Activated T-helper 9 cell treated with anti-CD3 and anti-CD28 coated beads, Interleukin-2, amount 50 U/mL, for 16 hours (primary cell): ENCODE results near the gene IRAK4.
"Not testable (repeated sequence)": the region's sequence is repeated elsewhere in the genome, so short reads cannot be mapped to it uniquely, and the experiment has no call there.

Source experiments
- DNase-seq: peaks from one replicate; pipeline ENCODE4 v3.0.0-alpha.2; 2020; ENCODE audit warnings: low read depth

The IRAK4 gene

DNA sequence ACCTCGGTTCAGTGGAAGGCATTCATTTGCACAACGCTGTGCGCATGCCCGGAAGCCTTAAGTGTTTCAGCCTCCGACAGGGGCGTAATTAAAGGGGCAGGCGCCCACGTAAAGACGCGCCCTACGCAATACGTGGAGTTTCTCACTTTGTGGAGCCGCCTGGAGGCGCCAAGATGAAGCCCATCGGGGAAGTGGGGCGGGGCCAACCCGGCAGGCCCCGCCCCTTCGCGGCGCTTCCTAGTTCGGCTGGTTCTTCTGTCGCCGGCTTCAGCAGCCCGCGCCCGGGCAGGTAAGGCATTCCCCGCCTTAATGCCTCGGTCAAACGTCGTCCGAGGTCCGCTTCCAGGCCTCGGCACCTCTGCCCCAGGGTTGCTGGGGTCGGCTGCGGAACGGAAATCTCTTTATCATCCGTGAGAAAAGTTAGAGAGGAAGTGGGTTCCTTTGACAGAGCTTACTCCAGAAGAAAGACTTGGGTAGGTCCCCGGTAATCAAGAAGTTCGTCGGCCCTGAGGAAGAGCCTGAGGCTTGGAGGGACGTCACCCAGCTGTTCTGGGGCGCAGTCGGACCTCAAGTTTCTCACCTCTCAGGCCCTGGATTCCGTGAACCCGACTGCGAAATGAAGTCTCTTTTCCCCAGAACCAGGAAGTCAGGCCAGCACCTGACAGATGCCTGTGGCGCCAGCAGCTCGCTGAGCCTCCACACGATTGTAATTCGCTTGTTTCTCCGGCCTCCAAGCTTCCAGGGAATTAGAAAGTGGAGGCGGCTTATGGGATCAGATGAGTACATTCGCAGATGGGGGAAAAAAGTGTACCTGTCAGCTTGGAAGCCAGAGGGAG lies at the start of gene IRAK4, which contains the start of gene PUS7L:
Gene IRAK4, plus strand, starts transcription at position 224 of the 836 bp plus-strand sequence. CDS start 9,161 bp downstream, outside the sequence.
Gene PUS7L, minus strand, starts transcription at position 63 of the 836 bp plus-strand sequence. CDS start 3,545 bp downstream, outside the sequence.
- peak; percentile 92 for DNase-seq

DNA sequence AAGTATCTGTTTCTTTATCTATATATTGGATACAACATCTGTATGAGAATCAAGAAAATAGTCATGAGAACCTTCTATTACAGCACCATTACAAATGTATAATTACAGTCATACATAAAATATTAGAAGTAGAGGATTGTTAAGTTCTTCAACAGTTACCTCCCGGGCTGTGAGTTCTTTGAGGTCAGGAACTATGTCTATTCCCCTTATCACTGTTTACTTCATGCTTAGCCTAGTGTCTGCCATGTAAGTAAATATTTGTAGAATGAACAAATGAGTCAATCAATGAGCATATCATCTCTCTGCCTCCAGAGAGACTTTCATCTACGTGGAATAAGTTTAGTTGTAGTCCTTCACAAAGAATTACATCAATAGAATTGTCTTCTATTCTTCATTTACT lies 47.4 kb upstream of the IRAK4 start:
- DNase-seq: no peak

DNA sequence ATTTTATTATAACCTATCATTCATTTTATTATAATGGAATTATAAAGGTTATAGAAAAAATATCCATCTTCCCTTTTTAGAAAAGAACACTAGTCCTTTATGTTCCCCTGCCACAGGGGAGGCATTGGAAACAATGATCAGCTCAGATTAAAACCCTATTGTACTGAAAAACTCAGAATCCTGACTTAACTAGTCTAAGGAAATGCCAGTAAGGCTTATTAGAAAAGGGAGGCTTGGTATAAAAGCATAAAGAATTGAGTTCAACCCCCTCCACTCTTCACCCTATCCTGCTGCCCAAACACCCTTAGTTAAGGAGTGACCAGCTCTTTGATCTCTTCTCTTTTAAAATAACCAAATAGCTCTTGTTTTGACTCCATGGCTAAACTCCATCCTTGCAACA lies 36.1 kb upstream of the IRAK4 start:
- no peak for DNase-seq

DNA sequence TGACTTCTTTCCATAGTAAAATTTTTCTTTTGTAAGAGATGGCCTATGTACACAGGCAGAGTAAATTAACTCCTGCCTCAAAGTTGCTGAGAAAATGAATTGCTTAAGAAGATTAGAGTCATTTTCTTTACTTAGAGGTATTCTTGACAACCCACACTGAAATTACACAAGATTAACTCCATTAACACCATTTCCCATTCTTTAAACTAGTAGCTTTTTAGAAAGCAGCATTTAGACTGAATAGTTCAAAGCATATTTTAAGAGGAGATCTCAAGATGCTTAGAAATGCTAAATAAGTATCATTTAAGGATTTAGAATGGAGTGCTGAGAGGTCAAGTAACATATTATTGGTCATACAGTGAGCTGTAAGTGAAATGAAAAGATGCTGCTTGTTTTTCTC lies 35.6 kb upstream of the IRAK4 start:
- no peak for DNase-seq

DNA sequence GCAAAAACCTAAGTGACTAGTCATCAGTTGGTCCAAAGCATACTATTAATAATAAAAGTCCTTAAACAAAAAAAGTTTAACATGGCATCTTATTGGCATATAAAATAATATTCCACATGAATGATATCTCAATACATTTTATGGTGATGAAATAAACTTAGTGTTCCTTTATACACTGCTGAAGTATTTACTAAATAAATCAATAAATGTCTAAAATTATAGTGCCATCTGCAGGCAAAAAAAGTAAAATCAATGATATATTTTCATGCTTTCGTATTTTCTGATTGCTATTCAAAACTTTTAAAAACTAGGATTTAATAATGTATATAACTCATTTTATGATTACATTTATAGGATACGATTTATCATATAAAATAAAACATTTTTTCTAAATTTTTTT lies 30.6 kb upstream of the IRAK4 start:
- no peak for DNase-seq

DNA sequence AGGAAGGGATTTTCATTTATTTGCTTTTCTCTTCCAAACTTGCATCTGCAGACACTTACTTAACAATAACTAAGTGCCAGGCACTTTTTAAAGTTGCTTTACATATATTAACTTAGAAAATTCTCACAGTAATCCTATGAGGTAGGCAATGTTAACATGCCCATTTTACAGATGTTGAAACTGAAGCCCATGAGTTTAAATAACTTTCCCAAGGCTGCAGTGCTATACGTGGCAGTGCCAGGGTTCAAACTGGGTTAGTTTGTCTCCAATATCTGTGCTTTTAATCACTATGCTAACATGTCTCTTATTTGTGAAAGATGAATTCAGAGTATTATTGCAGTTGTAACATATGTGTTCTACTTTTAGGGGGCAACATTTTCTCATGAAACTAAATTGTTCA lies 30.1 kb upstream of the IRAK4 start:
- DNase-seq: no peak

DNA sequence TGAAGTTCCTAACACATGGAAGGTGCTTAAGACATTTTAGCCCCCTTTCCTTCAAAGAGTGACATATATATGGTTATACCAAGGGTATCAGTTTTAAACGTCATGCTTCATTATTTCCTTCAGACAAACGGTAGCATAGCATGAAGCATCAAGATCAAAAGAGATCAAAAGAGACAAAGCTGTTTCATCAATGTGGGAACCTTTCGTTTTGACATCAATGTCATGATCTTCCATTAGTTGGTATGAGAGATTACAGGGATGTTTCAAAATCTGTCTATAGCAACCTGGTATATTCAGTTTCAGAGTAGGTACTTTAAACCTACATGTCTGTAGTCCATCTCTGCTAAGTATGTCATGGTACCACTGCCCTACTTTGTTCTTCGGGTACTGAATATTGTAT lies 28.5 kb upstream of the IRAK4 start:
- DNase-seq: no peak

DNA sequence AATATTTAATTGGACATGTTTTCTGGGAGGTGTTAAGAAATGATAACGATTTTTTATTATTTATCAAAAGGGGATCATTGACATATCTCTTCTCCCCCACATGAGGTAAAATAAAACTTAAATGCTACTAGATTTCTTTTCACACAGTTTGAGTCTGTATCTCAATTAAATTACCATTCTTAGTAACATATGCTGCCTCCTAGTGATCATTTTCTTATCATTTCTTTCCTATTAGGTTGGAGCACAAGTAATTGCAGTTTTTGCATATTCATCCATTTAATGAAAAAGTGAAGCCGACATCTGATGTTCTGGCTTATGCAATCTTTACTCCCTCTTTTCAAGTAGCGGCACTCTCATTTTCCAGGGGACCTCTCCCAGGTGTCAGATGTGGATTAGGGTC lies 25.1 kb upstream of the IRAK4 start:
- no peak for DNase-seq

DNA sequence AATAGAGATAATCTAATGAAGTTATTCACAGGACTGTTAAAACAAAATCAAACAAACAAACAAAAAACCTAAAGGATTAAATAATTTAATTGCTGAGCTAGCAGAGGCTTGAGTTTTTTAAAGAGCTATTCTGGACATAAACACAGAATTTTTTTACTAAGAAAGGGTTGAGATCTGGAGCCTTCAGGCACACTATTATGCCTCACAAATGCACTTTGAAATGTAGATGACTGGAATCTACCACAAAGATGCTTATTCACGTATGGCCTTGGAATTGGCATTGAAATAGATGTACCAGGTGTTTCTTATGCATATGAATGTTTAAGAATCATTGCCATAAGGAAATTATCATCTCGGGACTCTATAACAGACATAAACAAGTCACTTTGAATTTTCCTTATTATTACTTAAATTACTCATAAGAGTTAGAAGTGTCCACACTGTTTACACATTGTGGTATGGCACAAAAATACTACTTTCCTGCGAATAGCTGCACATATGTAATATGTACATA lies 21.8 kb upstream of the IRAK4 start:
- DNase-seq: no peak

DNA sequence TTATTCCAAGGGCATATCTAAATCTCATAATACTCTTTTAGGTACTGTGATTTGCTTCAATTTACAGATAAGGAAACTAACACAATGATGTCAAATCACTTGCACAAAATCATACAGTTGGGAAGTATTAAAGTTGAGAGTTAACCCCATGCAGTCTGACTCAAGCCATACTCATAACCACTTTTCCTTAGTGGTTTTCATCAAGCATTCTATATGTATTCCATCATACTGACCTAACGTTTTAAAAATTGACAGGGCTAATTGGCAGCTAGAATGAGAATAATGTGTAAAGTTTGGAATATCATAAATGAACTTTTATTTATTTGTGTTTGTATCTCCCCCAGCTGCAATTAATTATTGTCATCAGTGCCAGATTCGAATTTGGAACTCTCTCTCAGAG lies 21.1 kb upstream of the IRAK4 start:
- no peak for DNase-seq

DNA sequence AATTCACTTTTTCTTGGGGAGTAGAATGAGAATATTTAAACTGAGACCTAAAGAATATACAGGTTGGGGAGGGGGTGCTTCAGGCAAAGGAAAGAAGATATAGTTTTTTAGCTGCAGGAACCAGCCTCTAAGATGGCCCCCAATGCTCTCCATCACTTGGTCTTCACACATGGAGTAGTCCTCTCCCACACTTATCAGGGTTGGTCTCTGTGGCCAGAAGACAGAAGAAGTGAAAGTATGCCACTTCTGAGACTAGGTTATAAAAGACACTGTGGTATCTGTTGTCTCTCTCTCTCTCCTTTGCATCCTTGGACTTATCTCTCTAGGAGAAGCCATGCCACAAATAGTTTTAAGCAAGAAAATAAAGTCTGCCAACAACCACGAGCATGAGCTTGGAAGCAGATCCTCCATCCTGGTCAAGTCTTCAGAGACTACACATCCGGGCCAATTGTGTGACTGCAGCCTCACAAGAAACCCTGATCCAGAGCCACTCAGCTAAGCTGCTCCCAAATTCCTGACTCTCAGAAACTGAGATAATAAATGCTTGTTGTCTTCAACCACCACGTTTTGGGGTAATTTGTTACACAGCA lies 18.1 kb upstream of the IRAK4 start:
- no peak for DNase-seq

DNA sequence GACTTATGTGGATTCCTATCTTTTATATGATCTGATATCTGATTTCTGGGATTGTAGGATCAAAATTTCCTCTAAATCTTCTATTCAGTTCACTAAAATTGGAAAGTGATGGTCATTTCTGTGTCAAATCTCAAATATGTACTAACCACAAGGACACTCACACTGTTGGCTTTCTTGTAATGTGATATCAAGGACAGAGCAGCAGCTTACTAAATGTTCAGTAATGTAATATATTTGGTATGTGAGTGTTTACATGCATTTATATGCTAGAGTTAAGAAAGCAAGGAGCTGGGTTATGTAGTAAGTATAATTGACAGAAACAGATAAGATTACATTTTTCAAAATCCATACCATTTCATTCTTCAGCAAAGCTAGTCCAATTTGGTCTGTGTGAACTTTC lies 16.6 kb upstream of the IRAK4 start:
- no peak for DNase-seq

DNA sequence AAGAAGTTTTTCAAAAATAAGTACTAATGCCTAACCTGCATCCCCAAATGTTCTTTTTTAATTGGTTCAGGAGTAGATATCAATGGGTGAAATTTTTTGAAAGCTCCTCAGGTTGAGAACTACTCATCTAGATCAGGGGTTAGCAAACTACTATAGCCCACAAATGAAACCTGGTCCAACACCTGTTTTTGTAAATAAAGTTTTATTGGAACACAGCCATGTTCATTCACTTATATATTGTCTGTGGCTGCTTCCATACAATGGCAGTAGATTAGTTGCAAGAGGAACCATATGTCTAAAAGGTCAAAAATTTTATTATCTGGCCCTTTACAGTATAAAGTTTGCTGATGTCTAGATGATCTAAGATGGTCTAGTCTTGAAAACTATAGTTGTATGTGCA lies 13.9 kb upstream of the IRAK4 start:
- no peak for DNase-seq

DNA sequence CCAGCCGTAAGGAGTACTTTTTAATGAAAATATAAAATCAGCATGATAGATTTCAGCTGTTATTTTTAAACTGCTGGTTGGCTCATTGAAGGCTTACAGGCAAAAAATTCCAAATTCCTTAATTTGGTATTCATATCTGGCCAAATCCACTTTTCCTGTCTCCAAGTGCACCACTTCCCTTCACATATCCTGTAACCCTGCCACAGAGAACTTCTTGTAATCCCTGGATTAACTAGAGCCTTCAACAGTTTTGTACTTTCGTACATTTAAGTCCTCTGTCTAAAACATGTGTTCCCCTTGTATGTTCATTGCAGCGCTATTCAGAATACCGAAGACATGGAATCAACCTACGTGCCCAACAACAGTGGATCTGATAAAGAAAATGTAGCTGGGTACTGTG lies 9.7 kb upstream of the IRAK4 start:
- DNase-seq: no peak

DNA sequence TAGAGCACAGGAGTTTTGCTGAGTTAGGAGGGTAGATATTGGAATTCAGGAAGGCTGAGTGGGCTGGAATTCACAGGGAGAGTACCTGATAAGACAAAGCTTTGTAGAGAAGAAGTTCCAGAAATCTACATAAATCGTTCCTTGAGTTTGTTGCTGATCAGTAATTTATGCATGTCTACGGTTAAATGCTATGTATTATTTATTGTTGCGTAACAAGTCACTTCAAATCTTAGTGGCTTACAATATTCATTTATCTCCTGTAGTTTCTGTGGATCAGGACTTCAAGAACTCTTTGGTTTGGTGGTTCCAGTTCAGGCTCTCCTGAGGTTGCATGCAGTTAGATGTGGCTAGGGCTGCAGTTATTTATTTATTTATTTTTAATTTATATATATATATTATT lies 7.9 kb upstream of the IRAK4 start:
- DNase-seq: no peak

DNA sequence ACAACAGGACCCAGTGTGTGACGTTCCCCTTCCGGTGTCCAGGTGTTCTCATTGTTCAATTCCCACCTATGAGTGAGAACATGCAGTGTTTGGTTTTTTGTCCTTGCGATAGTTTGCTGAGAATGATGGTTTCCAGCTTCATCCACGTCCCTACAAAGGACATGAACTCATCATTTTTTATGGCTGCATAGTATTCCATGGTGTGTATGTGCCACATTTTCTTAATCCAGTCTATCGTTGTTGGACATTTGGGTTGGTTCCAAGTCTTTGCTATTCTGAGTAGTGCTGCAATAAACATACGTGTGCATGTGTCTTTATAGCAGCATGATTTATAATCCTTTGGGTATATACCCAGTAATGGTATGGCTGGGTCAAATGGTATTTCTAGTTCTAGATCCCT lies 7.4 kb upstream of the IRAK4 start:
- DNase-seq: not testable (repeated sequence)

DNA sequence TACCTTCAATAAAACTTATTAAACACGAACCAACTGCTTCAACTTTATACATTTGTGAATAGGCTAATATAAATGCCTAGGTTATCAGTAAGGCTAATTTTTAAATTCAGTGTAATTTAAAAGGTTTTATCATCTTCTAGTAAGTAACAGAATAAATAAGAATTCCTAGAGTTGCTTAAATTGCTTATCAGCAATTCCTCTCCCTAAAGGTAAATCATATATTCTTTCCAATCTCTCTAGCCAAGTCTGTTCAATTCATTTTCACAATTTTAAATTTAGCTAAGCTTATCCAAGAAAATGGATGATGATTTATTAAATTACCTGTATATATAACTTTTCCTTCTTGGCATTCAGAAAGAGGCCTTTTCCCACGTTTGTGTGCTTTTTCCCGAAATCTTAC lies 4.7 kb upstream of the IRAK4 start:
- DNase-seq: no peak

DNA sequence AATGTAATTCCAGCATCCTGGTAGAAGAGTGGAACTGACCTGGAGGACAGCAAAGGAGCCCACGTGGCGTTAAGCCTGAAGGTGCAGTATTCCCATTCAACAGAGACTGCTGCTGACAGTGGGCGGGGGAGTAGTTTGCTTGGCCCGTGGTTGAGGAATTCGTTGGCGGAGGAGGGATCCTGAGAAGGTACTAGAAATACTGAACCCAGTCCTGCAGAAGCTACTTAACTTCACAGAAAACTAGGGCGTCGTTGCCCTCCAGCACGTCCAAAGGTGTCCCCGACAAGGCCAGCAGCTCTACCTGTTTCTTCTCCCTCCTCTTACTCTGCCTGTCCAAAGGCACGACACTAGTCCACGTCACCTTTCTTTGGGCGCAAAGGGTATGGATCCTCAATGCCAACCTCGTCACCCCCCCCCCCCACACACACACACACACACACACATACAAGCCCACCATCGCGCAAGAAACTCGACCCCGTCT lies 464 bp upstream of the IRAK4 start:
- peak; percentile 7 for DNase-seq

DNA sequence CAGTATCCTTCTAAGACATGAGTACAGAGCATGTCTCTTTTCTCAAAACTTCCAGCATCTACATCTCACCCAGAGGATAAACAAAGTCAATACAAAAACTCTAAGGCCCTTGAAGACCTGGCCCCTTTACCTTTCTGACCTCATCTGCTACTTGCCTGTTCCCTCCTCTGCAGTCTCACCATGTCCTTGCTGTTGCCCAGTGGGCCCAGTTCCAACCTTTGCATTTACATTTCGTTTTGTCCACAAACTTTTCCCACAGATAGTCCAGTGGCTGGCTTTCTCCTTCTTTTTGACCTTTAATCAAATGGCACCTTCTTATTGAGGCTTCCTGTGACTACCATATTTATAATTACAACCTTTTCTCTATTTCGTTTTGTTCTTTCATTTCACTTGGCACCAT lies 1.6 kb downstream of the IRAK4 start:
- DNase-seq: no peak

DNA sequence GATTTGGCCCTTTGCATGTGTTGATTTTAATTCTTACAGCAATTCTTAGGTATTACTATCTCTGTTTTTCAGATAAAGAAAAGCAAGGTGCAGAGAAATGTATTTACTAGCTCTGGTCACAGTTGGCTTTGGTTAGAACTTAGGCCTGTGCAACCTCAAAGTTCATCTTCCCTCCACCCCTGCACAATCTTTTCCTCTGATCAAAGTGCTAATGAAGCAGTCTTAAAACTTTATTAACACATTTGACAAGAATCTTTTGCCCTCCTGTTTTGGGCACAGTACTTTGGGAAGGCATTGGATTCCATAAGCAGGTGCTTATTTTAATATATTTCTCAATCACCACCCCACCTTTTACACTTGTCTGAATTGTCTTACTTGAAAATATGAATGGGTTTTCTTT lies 2.7 kb downstream of the IRAK4 start:
- DNase-seq: no peak

DNA sequence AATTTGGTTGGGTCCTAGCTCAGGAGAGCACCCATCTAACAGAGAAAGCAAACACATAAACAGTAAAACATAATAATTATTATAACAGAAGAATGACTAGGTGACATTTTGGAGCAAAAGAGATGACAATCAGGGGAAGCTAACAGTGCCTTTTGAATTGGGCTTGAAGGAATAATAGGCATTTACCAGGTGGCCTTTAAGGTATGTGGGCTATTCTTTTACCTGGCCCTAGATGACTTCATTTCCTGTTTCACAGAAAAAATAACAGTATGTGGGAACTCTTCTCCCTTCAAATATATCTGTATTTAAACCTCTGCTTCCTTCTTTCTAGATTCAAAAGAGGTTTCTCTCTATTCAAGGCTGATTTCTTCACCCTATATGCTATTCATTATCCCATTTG lies 3.8 kb downstream of the IRAK4 start:
- DNase-seq: no peak

DNA sequence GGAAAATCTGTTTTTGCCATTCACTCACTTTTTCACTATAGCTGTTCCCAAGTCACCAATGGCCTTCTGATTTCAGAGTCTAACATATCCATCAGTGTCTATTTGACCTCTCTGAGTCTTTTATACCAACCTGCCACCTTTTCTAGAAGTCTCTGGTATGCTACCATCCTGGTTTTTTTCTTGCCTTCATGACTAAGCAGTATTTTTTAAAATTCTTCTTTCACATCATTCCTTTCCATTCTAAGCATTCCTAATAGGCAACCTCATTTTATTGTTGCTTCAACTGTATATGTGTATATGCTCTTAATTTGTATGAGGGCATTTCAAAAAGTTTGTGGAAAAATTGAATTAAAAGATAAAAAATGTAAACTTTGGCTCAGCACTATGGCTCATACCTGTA lies 5.0 kb downstream of the IRAK4 start:
- no peak for DNase-seq

DNA sequence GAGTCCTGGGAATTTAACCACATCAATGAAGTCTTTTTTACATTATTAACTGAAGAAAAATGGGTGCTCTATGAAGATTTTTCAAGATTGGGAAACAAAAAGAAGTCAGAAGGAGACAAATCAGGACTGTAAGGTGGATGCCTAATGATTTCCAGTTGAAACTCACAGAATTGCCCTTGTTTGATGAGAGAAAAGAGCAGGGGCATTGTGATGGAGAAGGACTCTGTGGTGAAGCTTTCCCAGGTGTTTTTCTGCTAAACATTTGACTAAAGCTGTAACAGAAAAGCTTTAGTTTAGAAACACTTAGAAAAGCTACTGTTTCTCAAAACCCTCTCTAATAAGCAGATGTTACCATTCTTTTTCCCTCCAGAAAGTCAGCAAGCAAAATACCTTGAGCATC lies 5.8 kb downstream of the IRAK4 start:
- no peak for DNase-seq
